GM18498 (cell line): ENCODE measurements around the gene PARD3B.

Source experiments
- ATAC-seq: cut with Tn5 transposase; IDR thresholded peaks from one replicate; pipeline ENCODE4 v1.9.1; 2021; ENCODE audit warnings: mild to moderate bottlenecking, moderate library complexity; ENCODE audit not compliant: unreplicated experiment

The PARD3B gene

GRCh38 chr2:204586444-204587180, 41.3 kb downstream of the PARD3B start:
- no peak for ATAC-seq

DNA sequence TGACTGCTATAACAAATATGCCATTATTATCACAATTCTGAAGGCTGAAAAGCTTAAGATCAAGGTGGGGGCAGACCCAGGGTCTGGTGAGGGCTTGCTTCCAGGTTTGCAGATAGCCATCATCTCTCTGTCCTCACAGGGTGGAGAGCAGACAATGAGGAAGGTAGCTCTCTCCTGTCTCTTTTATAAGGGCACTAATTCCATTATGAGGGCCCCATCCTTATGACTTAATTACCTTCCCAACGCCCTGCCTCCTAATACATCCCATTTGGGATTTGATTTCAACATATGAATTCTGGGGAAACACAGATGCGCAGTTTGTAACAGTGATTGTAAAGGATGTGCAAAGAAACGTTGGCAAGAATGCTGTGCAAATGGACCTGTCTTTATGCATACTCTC, 44.8 kb downstream of the PARD3B start:
- no peak for ATAC-seq

GRCh38 chr2:204591225-204591624, 46.0 kb downstream of the PARD3B start:
- no peak for ATAC-seq

DNA sequence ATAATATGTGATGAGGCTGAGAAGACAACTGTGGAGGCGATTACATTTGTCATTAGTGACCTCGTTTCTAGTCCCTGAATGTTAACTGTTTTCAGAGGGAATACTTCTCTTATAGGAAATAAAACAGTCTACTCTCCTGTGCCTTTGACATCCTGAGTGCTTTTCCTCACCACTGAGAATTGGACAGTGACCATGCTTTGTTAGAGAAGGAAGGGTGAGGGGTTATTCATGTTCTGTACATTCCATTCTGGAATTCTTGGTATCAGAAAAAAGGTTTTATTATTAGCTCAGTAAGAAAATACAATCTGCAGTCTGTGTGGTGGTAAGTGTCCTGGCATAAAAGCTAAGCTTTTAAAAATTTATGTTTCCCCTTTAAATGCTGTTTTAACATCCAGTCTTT, 58.8 kb downstream of the PARD3B start:
- ATAC-seq, result no peak

GRCh38 chr2:204608237-204608939, 63.1 kb downstream of the PARD3B start:
- no peak for ATAC-seq

- no peak for ATAC-seq
Observed at GRCh38 chr2:204611017-204611631, 65.8 kb downstream of the PARD3B start.

DNA sequence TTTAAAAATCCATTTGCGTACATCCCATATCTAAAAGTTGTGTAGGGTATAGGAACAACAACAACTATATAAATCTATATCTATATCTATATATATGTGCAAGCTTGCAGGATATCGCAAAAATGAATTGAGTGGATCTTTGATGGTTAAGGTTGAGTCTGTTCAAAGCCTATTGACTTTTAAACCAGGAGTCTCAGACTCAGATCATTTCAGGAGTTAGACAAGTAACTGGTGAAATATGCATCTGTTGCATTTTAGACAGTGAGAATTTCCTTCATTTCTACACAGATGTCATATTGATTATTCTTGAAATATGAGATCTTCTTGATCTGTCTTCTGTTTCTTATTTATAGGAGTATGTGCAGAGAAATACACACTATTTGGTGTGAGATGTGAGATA, 66.5 kb downstream of the PARD3B start:
- ATAC-seq, result no peak

- no peak for ATAC-seq
Observed at GRCh38 chr2:204613635-204614034, 68.4 kb downstream of the PARD3B start.

DNA sequence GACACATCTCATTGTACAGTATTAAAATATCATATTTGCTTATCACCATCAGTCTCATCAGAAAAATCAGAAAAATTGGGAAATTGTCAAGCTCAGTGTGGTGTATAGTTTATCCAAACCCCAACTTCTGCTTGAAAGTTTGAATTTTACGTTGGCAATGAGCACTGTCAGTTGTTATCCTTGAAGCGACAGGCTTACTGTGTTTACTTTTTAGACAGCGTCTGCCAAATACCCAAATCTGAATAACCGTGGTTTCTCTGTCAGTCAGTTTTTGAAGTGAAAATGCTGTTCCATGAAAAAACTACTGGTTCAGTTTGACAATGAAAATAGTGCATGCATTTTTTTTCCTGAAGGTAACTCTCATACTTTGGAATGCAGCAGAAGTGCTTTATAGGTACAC, 70.2 kb downstream of the PARD3B start:
- ATAC-seq, result no peak

DNA sequence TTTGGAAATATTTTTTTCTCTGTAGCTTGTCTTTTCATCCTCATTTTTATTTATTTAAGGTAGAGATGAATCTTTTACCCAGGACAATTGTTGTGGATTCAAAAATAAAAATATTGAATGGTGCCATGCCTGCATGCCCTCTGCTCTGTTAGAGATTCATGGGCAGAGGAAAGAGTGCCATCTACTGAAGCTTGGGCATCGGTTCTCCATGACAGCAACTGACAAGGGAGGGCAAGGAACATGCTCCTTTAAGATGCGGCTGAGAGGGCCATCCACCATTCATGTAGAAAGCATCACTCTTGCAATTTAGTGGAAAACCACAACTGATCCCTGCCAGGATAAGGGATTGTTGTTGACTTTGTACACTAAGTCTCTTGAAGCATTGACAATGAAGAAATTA, 79.9 kb downstream of the PARD3B start:
- no peak for ATAC-seq

DNA sequence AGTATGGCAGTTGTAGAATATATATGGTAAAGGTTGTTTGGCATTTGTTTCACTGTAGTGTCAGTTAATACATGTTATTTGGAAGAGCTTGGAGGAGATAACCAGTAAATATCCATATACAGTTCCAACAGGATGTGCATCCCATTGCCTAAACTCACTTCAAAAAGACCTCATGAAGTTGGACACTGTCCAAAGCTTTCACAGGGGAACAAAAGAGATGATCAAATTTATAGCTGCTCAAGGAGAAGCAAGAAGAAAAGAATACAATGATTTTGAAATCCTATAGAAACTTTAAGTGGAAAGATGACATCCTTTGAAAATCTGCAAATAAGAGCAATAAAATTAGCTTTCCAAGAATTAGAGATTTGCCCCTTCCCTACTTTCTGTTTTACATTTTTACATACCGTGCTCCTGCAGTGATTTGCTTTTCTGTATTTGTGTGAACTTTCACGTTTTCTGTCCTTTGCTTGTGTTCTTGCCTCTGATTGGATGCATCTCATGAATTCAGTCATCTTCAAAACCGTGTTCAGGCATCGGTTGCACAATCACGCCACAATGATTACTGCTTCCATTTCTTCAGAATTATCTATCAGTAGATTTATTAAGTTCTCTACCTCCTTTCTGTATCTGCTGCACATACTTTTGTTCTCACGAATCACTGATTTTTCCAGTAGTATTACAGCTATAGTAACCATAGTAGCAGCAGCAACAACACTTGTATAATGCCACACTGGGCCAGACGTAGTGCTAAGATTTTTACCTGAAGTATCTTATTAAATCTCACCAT, 83.8 kb downstream of the PARD3B start:
- ATAC-seq, result no peak

DNA sequence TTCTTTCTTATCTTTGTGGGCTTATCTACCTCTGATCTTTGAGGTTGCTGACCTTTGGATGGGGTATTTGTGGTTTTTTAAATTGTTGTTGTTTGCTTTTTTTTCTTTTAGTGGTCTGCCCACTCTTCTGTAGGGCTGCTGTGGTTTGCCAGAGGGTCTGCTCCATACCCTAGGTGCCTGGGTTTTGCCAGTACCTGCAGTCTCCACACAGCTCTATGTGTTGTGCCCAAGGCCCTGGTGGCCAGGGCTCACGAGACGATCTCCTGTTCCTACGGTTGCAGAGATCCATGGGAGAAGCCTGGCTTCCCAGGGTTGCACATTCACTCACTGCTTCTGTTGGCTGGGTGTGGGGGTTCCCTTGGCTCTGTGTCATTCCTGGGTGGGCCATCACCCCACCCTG, 87.1 kb downstream of the PARD3B start:
- ATAC-seq, result no peak

DNA sequence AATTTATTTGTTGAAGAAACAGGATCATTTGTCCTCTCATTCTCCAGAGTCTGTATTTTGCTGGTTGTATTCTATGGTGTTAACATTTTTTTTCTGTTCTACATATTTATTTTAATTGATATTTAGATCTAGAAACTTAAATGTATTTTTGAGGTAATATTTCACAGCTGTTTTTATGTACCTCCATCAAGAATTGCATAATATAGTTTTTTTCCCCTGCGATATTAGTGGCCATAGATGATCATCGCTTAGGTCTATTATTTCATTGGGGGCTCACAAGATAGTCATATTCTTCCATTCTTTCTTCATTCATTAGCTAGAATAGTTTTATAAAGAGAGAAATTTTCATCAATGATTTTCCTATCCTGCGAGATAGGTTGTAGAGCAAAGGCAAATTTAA, 89.3 kb downstream of the PARD3B start:
- ATAC-seq, result no peak

- ATAC-seq, result no peak
Observed at GRCh38 chr2:204635478-204635877, 90.2 kb downstream of the PARD3B start.

DNA sequence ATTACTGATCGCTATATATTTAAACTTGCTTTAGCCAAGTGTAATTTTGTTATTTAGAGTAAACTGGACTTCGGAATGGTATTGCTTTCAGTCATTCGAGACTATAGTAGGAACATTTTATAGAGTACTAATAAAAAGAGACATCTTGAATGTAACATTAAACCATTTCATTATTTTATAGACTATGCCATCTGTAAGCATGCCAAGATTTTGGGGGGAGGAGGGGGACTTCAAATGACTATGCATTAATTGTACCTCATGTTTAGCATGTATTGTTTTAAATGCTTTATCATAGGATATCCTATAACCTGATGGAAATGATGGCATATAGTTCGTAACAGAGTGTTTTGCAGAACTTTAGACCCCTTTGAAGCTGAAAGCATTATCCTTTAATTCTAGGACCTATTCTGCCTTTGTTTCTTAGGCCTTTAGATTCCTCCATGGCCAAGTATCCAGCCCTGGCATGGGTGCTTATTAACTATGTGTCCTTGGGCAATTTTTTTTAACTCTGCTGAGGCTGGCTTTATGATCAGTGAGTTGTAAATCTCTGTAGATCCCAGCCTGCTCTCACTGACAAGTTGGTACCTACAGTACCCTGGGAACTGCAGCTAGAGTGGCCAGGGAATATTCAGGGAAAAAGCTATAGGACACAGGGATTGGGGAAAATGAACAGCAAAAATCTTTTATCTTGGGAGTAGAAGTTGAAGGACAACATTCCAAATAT, 93.4 kb downstream of the PARD3B start:
- no peak for ATAC-seq

DNA sequence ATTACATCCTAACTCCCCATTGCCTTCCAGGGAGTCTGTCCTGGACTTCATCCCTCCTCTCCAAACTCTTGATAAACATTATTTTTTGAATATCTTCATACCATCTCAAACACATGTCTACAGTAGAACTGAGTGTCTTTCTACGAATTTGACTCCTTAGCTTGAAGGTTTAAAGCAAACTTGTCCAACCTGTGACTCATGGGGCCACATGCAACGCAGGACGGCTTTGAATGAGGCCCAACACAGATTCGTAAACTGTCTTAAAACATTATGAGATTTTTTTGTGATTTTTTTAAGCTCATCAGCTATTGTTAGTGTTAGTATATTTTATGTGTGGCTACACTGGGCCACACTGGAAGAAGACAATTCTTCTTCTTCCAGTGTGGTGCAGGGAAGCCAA, 98.1 kb downstream of the PARD3B start:
- no peak for ATAC-seq

DNA sequence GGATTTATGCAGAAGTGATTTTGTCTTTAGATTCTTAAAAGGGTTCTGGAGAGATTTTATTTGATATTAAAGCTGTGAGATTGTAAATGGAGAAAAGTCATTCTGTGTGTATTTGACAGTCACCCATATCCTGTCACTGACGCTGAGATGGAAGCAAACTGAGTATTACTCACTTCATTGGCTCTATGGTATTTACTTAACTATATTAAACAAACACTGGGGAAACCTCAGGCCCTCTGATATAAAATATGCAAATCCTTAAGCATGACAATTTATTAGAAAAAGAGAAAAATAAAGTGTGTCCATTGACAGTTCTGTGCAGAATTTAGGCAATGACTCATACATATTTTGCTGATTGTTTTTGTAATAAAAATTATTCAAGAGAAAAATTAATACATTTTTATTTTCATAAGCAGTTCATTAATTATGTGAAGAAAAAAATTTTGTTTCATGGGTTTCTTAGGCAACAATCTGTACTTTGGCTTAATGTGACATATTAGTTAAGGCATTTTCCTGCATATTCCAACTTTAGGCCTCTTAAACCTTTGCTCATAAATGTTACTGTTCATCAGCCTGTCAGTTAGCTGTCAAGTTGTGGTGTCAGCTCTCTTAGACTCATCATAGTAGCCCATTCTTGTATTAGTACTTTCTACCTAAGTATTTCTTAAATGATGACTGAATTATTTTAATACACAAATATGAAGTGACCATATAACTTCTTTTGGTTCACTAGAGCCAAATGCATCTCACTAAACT, 99.9 kb downstream of the PARD3B start:
- ATAC-seq, result no peak

DNA sequence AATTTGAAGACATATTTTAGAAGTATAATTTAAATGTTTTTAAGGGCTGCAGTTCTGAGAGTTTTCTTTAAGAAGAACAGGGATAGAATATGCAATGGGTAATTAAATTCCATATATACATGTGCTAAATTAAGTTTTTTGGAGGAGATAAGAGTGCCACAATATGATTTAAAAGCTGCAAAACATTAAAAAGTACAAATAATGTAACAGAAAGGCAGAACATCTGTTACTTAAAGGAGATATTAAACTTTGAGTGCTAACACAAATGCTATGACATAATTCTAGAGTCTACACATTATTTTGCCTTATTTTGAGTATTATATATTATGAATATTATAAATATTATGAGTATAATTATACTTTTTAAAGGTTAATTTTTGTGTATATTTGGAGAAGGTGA, 102.4 kb downstream of the PARD3B start:
- ATAC-seq, result no peak

DNA sequence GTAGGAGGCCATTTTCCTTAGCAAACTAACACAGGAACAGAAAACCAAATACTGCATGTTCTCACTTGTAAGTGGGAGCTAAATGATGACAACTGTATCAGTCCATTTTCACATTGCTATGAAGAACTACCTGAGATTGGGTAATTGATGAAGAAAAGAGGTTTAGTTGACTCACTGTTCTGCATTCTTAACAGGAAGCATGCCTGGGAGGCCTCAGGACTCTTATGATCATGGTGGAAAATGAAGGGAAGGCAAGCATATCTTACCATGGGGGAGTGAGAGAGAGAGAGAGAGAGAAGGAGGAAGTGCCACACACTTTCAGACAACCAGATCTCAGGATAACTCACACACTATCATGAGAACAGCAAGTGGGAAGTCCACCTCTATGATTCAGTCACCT, 105.3 kb downstream of the PARD3B start:
- ATAC-seq, result no peak

DNA sequence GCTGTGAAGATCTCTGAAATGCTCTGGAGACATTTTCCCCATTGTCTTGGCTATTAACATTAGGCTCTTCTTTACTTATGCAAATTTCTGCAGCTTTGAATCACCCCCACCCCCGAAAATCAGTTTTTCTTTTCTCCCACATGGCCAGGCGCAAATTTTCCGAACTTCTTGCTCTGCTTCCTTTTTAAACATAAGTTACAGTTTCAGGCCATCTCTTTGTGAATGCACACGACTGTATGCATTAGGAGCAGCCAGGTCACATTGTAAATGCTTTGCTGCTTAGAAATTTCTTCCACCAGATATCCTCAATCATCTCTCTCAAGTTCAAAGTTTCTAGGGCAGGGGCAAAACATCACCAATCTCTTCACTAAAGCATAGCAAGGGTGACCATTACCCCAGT, 106.8 kb downstream of the PARD3B start:
- ATAC-seq, result no peak
